GM18505 (cell line): Measurements from ENCODE around the gene ST3GAL3.
"Not testable (repeated sequence)": the region's sequence is repeated elsewhere in the genome, so short reads cannot be mapped to it uniquely, and the experiment has no call there.

Experiments used
- ATAC-seq: cut with Tn5 transposase; IDR thresholded peaks from one replicate; pipeline ENCODE4 v1.9.1; 2021; ENCODE audit not compliant: unreplicated experiment
- POLR2A ChIP-seq: IDR thresholded peaks from 4 replicates; pipeline ENCODE4 v1.6.1; 2011; ENCODE audit warnings: borderline replicate concordance; ENCODE audit not compliant: insufficient read depth, insufficient read length; ENCODE audit errors: extremely low read depth

The ST3GAL3 gene

GRCh38 chr1:43817304-43817939 lies 110.1 kb downstream of the ST3GAL3 start:
- no peak for TF ChIP-seq POLR2A
- ATAC-seq, result no peak

- ATAC-seq, result no peak
- TF ChIP-seq POLR2A, result no peak
These were observed 111.4 kb downstream of the ST3GAL3 start for GRCh38 chr1:43818691-43819090.

GRCh38 chr1:43819357-43819756 lies 112.0 kb downstream of the ST3GAL3 start:
- no peak for TF ChIP-seq POLR2A

GRCh38 chr1:43821471-43821870 lies 114.1 kb downstream of the ST3GAL3 start:
- TF ChIP-seq POLR2A, result no peak
- ATAC-seq, result no peak

More at GRCh38 chr1:43819357-43819756, 112.0 kb downstream of the ST3GAL3 start:
- ATAC-seq, result no peak

GRCh38 chr1:43822040-43822690 lies 114.8 kb downstream of the ST3GAL3 start:
- TF ChIP-seq POLR2A, result no peak
- no peak for ATAC-seq

GRCh38 chr1:43824795-43825194 lies 117.5 kb downstream of the ST3GAL3 start:
- TF ChIP-seq POLR2A, result no peak
- no peak for ATAC-seq

- TF ChIP-seq POLR2A, result no peak
- no peak for ATAC-seq
These were observed 121.2 kb downstream of the ST3GAL3 start for GRCh38 chr1:43828574-43828973.

- ATAC-seq, result no peak
- TF ChIP-seq POLR2A, result no peak
These were observed 123.5 kb downstream of the ST3GAL3 start for GRCh38 chr1:43830802-43831201.

GRCh38 chr1:43831851-43832250 lies 124.5 kb downstream of the ST3GAL3 start:
- no peak for ATAC-seq
- no peak for TF ChIP-seq POLR2A

GRCh38 chr1:43832255-43832654 lies 124.9 kb downstream of the ST3GAL3 start:
- no peak for TF ChIP-seq POLR2A

GRCh38 chr1:43832998-43833397 lies 125.7 kb downstream of the ST3GAL3 start:
- no peak for ATAC-seq

More at GRCh38 chr1:43832255-43832654, 124.9 kb downstream of the ST3GAL3 start:
- no peak for ATAC-seq

GRCh38 chr1:43833902-43834279 lies 126.6 kb downstream of the ST3GAL3 start:
- not testable (repeated sequence) for ATAC-seq

More at GRCh38 chr1:43832998-43833397, 125.7 kb downstream of the ST3GAL3 start:
- TF ChIP-seq POLR2A, result no peak

- no peak for ATAC-seq
- no peak for TF ChIP-seq POLR2A
These were observed 127.1 kb downstream of the ST3GAL3 start for GRCh38 chr1:43834280-43835081.
